ENCODE measurements around the gene IL11RA. TPM values are rescaled to one million over a fixed set of nuclear protein-coding genes. Genes with fewer than 3 reads are reported as not detected.

Gene IL11RA
- total RNA-seq, 4 donors from 2014 or later, result 3.2 to 153 (median 49.9) TPM

GRCh38 chr9:34665381-34666250 lies 13.6 kb downstream of the IL11RA start:
- H3K4me3 ChIP-seq, result peak overlapping the region; percentile 72 to 83
- intact Hi-C loops (cut with DNase I; ENCODE audit: low total_unique reads), result no loop called here
- peak overlapping the region; percentile 96 to 99 for H3K27ac ChIP-seq
- H3K27me3 ChIP-seq, result no peaks in the 10 kb centered on the region
- H3K36me3 ChIP-seq, result no peaks in the 10 kb centered on the region
- H3K9me3 ChIP-seq, result no peaks in the 10 kb centered on the region
- H3K4me1 ChIP-seq, result no peaks in the 10 kb centered on the region
- peak; percentile 96 to 98 for DNase-seq
- TF ChIP-seq CTCF (IDR thresholded peaks at IDR 0.05) (peak in 2 of 4 experiments; percentile 11 to 14), POLR2A (IDR thresholded peaks at IDR 0.05) (peak in 1 of 2 donors; percentile 81)

GRCh38 chr9:34669809-34670562 lies 18.0 kb downstream of the IL11RA start:
- no peak for DNase-seq
- TF ChIP-seq CTCF (IDR thresholded peaks at IDR 0.05), result no peak
- TF ChIP-seq POLR2A (IDR thresholded peaks at IDR 0.05), result no peak
- Histone ChIP-seq H3K27me3 (no peaks in the 10 kb centered on the region), H3K4me3 (no peak overlapping the region), H3K9me3 (no peaks in the 10 kb centered on the region), H3K36me3 (no peaks in the 10 kb centered on the region), H3K4me1 (no peaks in the 10 kb centered on the region), H3K27ac (no peak overlapping the region)
- intact Hi-C loops (cut with DNase I; ENCODE audit: low total_unique reads), result no loop called here

- Histone ChIP-seq H3K27ac (no peak overlapping the region), H3K4me3 (no peak overlapping the region), H3K27me3 (no peaks in the 10 kb centered on the region), H3K4me1 (no peaks in the 10 kb centered on the region), H3K9me3 (no peaks in the 10 kb centered on the region), H3K36me3 (no peaks in the 10 kb centered on the region)
- TF ChIP-seq CTCF (IDR thresholded peaks at IDR 0.05), result no peak
- intact Hi-C loops (cut with DNase I; ENCODE audit: low total_unique reads), result no loop called here
- no peak for DNase-seq
These were observed 19.3 kb downstream of the IL11RA start for GRCh38 chr9:34671307-34671706.

GRCh38 chr9:34674440-34674839 lies 22.5 kb downstream of the IL11RA start:
- intact Hi-C loops (cut with DNase I; ENCODE audit: low total_unique reads), result no loop called here
- Histone ChIP-seq H3K36me3 (no peaks in the 10 kb centered on the region), H3K9me3 (no peaks in the 10 kb centered on the region), H3K27ac (no peak overlapping the region), H3K4me3 (no peak overlapping the region), H3K27me3 (no peaks in the 10 kb centered on the region), H3K4me1 (no peaks in the 10 kb centered on the region)
- TF ChIP-seq CTCF (IDR thresholded peaks at IDR 0.05) (no peak), POLR2A (IDR thresholded peaks at IDR 0.05) (no peak)
- DNase-seq, result no peak

All from uterus (tissue), 4 donors.